Stimulated activated CD8-positive, alpha-beta memory T cell treated with anti-CD3 and anti-CD28 coated beads, Interleukin-15, amount 100 ng/mL, for 1 hour (primary cell): ENCODE measurements around the gene TMEM208.
A peak's percentile ranks its signal among the peaks of the same experiment; 100 is the strongest.

Experiments
- DNase-seq: peaks from one replicate; pipeline ENCODE4 v3.0.0-alpha.2; 2020; ENCODE audit warnings: low read depth

The TMEM208 gene

GRCh38 chr16:67236563-67237395 is 9.8 kb downstream of the TMEM208 start:
- DNase-seq = peak; percentile 38

DNA sequence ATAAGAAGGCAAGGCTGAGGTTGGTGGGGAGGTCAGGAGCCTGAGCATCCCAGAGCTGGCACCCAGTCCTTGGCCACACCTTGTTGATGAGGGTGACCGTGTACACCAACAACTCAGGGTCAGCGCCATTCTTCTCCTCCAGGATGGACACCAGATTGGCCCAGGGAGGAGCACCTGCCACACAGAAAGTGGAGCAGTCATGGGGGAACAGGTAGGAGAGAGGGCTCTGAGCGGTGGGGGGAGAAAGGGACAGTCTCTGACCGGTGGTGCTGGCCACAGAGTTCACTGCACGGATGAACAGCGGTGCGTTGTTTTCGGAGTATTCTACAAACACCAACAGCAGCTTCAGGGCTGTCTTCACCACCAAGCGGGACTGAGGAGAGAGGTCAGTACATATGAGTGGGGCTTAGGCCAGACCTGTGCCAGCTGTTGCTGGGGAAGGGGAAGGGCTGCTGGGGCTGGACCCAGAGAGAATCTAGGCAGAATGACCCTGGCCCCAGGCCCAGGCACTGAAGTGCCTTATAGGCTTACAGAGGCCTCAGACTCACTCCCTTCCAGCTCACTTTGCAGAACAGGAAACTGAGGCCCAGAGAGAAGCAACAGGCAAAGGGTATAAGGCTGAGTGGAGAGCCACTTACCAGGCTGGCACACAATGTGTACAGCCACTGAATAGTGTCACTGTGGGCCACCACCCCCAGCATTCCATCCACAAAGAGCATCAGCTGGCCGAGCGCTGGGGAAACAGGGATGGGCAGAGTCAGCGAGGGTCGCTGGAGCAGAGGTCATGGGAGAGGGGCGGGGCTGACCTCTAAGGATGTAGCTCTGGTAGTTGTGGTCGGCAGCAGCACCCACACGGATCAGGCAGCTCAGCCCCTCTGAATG is 10.7 kb downstream of the TMEM208 start:
- DNase-seq = no peak

GRCh38 chr16:67238278-67238575 is 11.3 kb downstream of the TMEM208 start:
- DNase-seq = no peak

DNA sequence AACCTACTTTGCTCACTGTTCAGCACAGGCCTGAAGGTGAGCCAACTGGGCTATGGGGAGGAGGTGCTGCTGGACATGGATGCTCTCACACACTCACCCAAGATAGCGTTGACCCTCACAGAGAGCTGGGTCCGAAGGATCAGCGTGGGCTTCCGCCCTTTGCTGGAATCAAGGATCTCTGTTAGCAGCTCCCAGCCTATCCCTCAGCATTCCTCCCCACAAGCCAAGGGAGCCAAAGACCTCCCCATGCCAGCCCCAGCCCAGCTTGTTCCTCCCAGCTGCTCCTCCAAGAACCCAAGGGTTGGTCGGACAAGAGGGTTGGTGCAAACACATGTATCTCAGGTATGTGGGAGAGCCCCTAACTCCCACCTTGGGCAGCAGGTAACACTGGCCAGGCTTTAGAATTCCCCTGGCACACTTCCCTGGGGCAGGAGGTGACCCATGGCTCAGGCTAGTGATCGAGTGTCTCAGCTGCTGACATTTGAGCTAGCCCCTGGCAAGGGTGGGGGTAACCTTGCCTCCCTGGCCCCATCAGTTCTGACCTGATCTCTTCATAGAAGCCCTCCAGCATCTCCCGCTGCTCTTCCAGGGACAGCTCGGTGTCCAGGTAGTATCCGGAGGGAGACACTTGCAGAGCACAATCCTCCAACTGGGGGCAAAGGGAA is 12.0 kb downstream of the TMEM208 start:
- no peak for DNase-seq

- no peak for DNase-seq
Measured at GRCh38 chr16:67240506-67240905, 13.6 kb downstream of the TMEM208 start.

- DNase-seq = no peak
Measured at GRCh38 chr16:67241008-67241900, 14.3 kb downstream of the TMEM208 start.

DNA sequence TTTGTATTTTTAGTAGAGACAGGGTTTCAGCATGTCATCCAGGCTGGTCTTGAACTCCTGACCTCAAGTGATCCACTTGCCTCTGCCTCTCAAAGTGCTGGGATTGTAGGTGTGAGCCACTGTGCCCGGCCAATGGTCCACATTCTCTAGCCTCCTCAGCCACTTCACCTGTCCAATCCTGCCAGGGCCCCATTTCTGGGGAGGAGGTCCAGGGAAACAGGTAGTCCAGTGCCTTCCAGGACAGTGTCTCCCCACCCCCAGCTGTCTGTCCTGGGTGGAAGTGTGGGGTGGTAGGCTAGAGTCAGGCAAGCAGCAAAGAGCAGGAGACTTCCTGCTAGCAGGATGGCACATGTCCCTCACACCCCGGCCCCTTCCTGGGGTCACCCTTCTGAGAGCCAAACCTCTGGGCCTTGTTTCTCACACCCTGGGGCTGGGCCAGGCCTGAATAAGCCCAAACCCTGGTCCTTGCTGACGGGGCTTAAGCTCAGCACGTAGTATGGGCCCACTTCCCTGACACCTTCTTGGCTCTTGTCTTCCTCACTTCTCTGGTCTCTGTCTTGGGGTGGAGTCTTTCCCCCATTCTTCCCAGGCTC is 15.3 kb downstream of the TMEM208 start:
- DNase-seq = no peak

- no peak for DNase-seq
Measured at GRCh38 chr16:67243481-67243880, 16.6 kb downstream of the TMEM208 start.

DNA sequence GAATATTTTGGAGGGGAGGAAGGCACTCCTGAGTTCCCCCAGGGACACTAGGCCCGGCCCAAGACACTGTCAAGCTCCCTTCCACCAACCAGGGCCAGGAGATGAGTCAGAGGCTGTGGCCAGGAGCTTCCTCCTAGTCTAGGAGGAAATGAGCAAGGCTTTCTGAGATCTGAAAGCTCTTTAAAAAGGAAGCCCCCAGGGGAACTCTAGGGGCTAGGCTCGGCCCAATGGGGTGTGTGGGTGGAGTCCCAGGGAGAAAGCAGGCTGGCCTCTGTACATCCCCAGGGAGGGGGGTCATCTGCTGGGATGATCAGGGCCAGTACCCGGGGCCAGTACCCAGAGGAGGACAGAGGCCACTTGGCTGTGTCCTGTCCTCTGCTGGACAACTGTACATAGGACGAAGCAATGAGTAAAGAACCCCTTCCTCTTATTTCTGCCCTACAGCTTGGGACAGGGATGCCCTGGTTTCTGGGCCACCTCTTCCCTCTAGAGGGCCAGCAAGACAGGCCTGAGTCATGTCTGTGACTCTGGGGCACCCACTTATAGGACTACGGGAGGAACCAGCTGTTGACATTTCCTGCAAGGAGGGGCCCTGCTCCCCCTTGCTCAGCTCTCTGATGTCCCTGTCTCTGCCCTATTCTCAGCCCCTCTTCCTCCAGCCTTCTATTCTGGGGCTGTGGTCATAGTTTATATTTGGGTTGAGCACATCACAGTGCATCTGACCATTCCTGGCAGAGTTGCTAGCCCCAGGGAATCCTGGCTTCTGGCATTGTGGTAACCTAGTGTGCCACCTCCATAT is 17.7 kb downstream of the TMEM208 start:
- DNase-seq = peak; percentile 61

DNA sequence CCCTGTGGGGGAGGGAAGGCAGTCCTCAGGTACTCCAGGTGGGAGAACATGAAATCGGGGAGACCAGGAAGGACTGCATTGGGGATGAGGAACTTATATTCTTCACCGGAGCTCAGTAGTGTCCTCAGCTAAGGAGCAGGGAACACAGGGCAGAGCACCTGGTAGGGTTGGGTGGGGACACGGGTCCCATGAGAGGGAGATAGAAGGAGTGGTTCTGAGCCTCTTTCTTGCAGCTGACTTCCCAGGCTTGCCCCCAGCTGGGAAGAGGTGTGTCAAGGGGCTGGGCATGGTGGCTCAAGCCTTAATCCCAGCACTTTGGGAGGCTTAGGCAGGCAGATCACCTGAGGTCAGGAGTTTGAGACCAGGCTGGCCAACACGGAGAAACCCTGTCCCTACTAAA is 18.3 kb downstream of the TMEM208 start:
- no peak for DNase-seq

DNA sequence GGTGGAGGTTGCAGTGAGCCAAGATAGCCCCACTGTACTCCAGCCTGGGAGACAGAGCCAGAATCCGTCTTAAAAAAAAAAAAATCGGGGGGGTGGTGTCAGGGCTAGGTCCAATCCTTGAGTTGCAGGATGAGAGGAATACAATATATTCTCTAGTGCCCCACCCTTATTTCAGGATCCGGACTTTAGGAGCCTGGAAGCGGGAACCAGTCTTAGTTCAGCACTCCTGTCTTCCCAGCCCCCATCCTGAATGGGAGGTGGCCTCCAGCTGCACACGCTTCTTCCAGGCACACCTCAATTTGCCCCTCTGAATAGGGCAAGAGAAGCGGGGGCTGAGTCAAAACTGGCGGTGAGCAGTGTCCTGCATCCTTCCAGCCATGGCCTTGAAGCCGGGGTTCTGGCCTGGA is 18.7 kb downstream of the TMEM208 start:
- no peak for DNase-seq

DNA sequence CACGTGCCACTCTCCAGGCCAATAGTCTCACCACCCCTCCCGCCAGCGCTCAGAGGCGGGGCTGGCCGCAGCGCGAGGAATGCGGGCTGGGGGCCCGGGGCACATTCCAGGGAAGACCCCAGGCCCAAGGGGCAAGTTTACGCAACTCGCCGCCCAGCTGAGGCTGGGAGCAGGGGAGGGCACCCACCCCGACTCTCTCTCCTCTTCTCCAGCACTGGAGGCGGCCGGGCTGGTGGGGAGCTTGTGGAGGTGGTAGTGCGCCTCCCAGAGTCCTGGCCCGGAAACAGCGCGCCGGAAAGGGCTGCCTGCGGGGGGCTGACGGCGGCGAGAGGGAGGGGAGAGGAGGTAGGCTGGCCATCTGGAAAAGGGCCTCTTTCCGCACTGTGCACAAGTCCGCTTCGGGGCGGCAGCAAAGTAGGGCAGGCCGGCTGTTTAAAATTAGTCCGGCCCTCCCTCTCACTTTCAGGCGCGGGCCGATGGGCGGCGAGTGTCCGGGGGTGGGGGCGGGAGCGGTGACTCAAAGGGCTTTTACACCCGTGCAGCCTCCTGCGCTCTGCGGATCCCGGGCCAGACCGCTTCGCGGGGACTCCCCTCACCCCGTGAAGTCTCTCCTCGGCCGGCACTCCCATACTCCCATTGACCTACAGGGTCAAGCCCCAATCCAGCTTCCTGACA is 19.3 kb downstream of the TMEM208 start:
- peak; percentile 21 for DNase-seq

- no peak for DNase-seq
Measured at GRCh38 chr16:67246756-67247191, 19.8 kb downstream of the TMEM208 start.

- DNase-seq = peak; percentile 95
Measured at GRCh38 chr16:67247192-67248072, 20.5 kb downstream of the TMEM208 start, which contains the start of gene FHOD1. TSS of gene FHOD1 (minus strand) at chr16:67247481. CDS start at chr16:67247410, 71 bp downstream.

- DNase-seq = no peak
Measured at GRCh38 chr16:67248073-67248400, 21.1 kb downstream of the TMEM208 start.

GRCh38 chr16:67248401-67249177 is 21.7 kb downstream of the TMEM208 start, which contains the start of gene SLC9A5:
TSS of gene SLC9A5 (plus strand) at chr16:67248979. CDS start at chr16:67249015, 36 bp downstream.
- no peak for DNase-seq

DNA sequence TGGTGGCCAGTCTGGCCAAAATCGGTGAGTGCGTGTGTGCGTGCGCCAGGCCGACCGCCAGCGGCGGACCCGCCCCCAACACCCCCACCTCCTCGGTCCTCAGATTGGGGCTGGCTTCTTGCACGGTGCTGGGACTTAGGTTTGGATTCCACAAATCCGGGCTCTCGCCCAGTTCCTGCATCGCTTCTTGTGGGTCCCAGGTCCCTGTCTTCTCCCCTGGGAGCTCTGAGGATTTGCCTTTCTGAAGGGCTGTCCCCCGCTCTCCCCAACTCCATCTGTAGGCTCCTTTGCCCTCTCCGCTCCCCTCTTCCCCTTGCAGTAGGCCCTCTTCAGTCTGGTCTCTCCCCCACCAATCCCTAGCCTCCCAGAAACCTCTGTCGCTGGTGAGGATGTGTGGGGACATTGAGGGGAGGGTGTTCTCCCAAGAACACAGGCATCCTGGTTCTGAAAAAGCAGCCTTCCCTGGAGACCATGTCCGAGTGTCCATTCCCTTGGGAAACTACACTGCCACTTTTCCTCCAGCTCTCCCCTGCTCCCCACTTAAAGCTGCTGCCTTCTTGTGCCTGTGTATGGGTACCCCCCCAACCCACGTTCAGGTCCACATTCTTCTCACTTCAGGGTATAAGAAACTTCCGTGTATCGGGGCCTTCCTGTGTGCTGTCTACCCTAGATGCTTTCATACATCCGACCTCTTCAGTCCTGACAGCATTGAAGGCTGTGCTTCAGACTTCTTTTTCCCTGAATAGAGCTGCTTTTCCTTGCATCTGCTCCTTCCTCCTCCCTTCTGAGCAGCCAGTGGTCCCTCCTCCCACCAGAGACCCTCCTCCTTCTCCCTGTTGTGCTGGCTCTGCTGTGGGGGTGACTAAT is 22.5 kb downstream of the TMEM208 start:
- no peak for DNase-seq
